Panc1 (cell line): ENCODE measurements around the gene THRAP3. TPM values are rescaled to one million over a fixed set of nuclear protein-coding genes. Genes with fewer than 3 reads are reported as not detected.
A peak's percentile ranks its signal among the peaks of the same experiment; 100 is the strongest.

Experiments used
- ATAC-seq: fragments of 200-7000 bp; cut with Tn5 transposase; 2 replicates; pipeline ENCODE4 v1.9.1; 2020; ENCODE audit warnings: mild to moderate bottlenecking, moderate library complexity
- BruUV-seq: library from RNA; stranded (reverse); fragments of 400-500 nt; replicated peaks from 2 replicates; lab custom pipeline; 2021; lab: Mats Ljungman, UMichigan
- CTCF ChIA-PET: fragments of 300-600 bp; sonication (Branson Sonifier 250); formaldehyde crosslinking; loops from one replicate; lab custom pipeline; 2022; ENCODE audit warnings: antibody characterized with exemption; lab: Charles Lee
- POLR2A ChIA-PET: fragments of 300-600 bp; sonication (Branson Sonifier 250); formaldehyde crosslinking; loops from one replicate; lab custom pipeline; 2022; ENCODE audit warnings: antibody characterized with exemption; lab: Charles Lee
- DNase-seq: peaks from one replicate; pipeline ENCODE4 v3.0.0-alpha.2; 2010; ENCODE audit warnings: low read depth, low spot score
- H3K27ac ChIP-seq: 2 replicates; pipeline ENCODE4 v1.5.1; 2011; ENCODE audit warnings: mild to moderate bottlenecking, low read length, inconsistent platforms
- H3K27me3 ChIP-seq: fragments of 200-500 bp; sonication (Bioruptor generic); 2 replicates; pipeline ENCODE4 v1.6.0; 2014; ENCODE audit warnings: low read length, inconsistent platforms; ENCODE audit not compliant: control insufficient read depth, insufficient read depth
- H3K36me3 ChIP-seq: fragments of 200-500 bp; sonication (Bioruptor generic); 2 replicates; pipeline ENCODE4 v1.5.1; 2014; ENCODE audit warnings: inconsistent platforms, mild to moderate bottlenecking, low read length, moderate library complexity; ENCODE audit not compliant: control insufficient read depth, insufficient read depth
- H3K4me1 ChIP-seq: 2 replicates; pipeline ENCODE4 v1.5.1; 2011; ENCODE audit warnings: inconsistent platforms, mild to moderate bottlenecking, low read length, moderate library complexity; ENCODE audit not compliant: control insufficient read depth, insufficient read depth
- H3K4me3 ChIP-seq, 2 experiments: 2 replicates each; pipeline ENCODE4 v1.5.1; 2011 to 2012; ENCODE audit warnings: low read depth in 2 of 2, low read length in 2 of 2, mild to moderate bottlenecking in 2 of 2, inconsistent platforms in 1 of 2, moderate library complexity in 1 of 2
- H3K9me3 ChIP-seq: fragments of 200-500 bp; sonication (Bioruptor generic); 2 replicates; pipeline ENCODE4 v1.5.1; 2014; ENCODE audit warnings: low read depth, mild to moderate bottlenecking, inconsistent platforms, low read length, moderate library complexity; ENCODE audit not compliant: control insufficient read depth, insufficient read depth
- CTCF ChIP-seq: fragments of 450-650 bp; IDR thresholded peaks from 2 replicates; pipeline ENCODE4 v1.5.1; 2017; ENCODE audit warnings: mild to moderate bottlenecking
- POLR2AphosphoS5 ChIP-seq: IDR thresholded peaks from 2 replicates; pipeline ENCODE4 v1.6.1; 2012; ENCODE audit warnings: mild to moderate bottlenecking, low read depth, low read length, moderate library complexity
- SIN3A ChIP-seq: IDR thresholded peaks from 2 replicates; pipeline ENCODE4 v1.6.1; 2012; ENCODE audit warnings: low read depth, mild to moderate bottlenecking, low read length, moderate library complexity, borderline replicate concordance; ENCODE audit not compliant: insufficient read depth
- TCF7L2 ChIP-seq: IDR thresholded peaks from 2 replicates; pipeline ENCODE4 v1.6.1; 2011; ENCODE audit warnings: mild to moderate bottlenecking, low read depth, low read length, inconsistent platforms
- in situ Hi-C: cut with HindIII; loops from 2 replicates; pipeline ENCODE4 v1.10.0; 2016; ENCODE audit warnings: low sequenced_read_pairs, low pct_unique_long_range_greater_than_20kb
- intact Hi-C: fragments of 100-400 bp; cut with micrococcal nuclease; formaldehyde crosslinking; loops from one replicate; pipeline ENCODE4 v1.10.0; 2022; ENCODE audit not compliant: unreplicated experiment
- total RNA-seq: library from RNA; stranded (reverse); gene quantifications from one replicate; pipeline ENCODE4 v1.2.1, GENCODE V29; 2021; ENCODE audit not compliant: unreplicated experiment
- TF ChIP-seq, protein P1 (sequence below), 2 experiments: IDR thresholded peaks; 2 replicates each; pipeline ENCODE4 v1.6.1; 2011 to 2012; ENCODE audit warnings: low read depth in 2 of 2, control low read depth in 1 of 2, low read length in 1 of 2, mild to moderate bottlenecking in 1 of 2, moderate library complexity in 1 of 2; ENCODE audit not compliant: insufficient read depth in 1 of 2

THRAP3 gene
- total RNA-seq, 1 experiment from 2014 or later: 114 TPM

GRCh38 chr1:36342426-36343185 is 118.4 kb downstream of the THRAP3 start:
- Histone ChIP-seq H3K36me3 (peaks cover 2% of the 10 kb centered on the region; the same call in 1 of the 2 replicates), H3K4me3 (no peak overlapping the region), H3K27ac (no peak overlapping the region), H3K27me3 (no peaks in the 10 kb centered on the region), H3K4me1 (peaks cover 5% of the 10 kb centered on the region; the same call in 1 of the 2 replicates), H3K9me3 (no peaks in the 10 kb centered on the region)
- ChIA-PET CTCF (interaction anchor here (0.6 to 1.6 kb wide), 7 partner anchors 19 to 245 kb away, joined by 3 to 9 read pairs (median 3); no protein-coding TSS in a partner anchor), POLR2A (no interaction called here)
- peak; percentile 82 for ATAC-seq
- TF ChIP-seq CTCF (peak; percentile 90; the same call in 1 of the 2 replicates), TCF7L2 (no peak)
- in situ Hi-C loops (no loop called here), intact Hi-C loops (loop anchor here (2.0 kb wide), 1 partner anchor 78 kb away; no protein-coding TSS in a partner anchor)
- no TSS peak for BruUV-seq
- DNase-seq: peak; percentile 39

GRCh38 chr1:36343651-36344394 is 119.6 kb downstream of the THRAP3 start:
- peaks cover 2% of the 10 kb centered on the region; the same call in 1 of the 2 replicates for H3K36me3 ChIP-seq
- H3K27ac ChIP-seq: no peak overlapping the region
- in situ Hi-C loops: no loop called here
- H3K9me3 ChIP-seq: no peaks in the 10 kb centered on the region
- DNase-seq (no peak), ATAC-seq (no peak)
- CTCF ChIA-PET: interaction anchor here (0.6 to 1.5 kb wide), 4 partner anchors 21 to 63 kb away, joined by 3 to 11 read pairs (median 6); no protein-coding TSS in a partner anchor
- POLR2A ChIA-PET: interaction anchor here (0.6 kb wide), 1 partner anchor 76 kb away, joined by 5 read pairs; no protein-coding TSS in a partner anchor
- TF ChIP-seq POLR2AphosphoS5 (no peak), SIN3A (no peak), TCF7L2 (no peak), CTCF (no peak)
- TF ChIP-seq, protein P1, sequence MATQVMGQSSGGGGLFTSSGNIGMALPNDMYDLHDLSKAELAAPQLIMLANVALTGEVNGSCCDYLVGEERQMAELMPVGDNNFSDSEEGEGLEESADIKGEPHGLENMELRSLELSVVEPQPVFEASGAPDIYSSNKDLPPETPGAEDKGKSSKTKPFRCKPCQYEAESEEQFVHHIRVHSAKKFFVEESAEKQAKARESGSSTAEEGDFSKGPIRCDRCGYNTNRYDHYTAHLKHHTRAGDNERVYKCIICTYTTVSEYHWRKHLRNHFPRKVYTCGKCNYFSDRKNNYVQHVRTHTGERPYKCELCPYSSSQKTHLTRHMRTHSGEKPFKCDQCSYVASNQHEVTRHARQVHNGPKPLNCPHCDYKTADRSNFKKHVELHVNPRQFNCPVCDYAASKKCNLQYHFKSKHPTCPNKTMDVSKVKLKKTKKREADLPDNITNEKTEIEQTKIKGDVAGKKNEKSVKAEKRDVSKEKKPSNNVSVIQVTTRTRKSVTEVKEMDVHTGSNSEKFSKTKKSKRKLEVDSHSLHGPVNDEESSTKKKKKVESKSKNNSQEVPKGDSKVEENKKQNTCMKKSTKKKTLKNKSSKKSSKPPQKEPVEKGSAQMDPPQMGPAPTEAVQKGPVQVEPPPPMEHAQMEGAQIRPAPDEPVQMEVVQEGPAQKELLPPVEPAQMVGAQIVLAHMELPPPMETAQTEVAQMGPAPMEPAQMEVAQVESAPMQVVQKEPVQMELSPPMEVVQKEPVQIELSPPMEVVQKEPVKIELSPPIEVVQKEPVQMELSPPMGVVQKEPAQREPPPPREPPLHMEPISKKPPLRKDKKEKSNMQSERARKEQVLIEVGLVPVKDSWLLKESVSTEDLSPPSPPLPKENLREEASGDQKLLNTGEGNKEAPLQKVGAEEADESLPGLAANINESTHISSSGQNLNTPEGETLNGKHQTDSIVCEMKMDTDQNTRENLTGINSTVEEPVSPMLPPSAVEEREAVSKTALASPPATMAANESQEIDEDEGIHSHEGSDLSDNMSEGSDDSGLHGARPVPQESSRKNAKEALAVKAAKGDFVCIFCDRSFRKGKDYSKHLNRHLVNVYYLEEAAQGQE (IDR thresholded peaks at IDR 0.05; ENCODE audit: insufficient read depth in 1 of 2, low read depth in 2 of 2, low read length in 1 of 2): no peak
- no peaks in the 10 kb centered on the region for H3K27me3 ChIP-seq
- intact Hi-C loops: loop anchor here (2.0 kb wide), 1 partner anchor 77 kb away; no protein-coding TSS in a partner anchor
- H3K4me3 ChIP-seq: no peak overlapping the region
- no TSS peak for BruUV-seq
- H3K4me1 ChIP-seq: peaks cover 5% of the 10 kb centered on the region; the same call in 1 of the 2 replicates
